T-helper 2 cell treated with Interferon-gamma antibody and Interleukin-4, amounts not matched to agents 100 ng/mL and 5 ng/mL, for 36 hours (primary cell): Measurements from ENCODE around the gene ARHGAP10. TPM values are rescaled to one million over a fixed set of nuclear protein-coding genes. Genes with fewer than 3 reads are reported as not detected.

Source experiments
- intact Hi-C: fragments of 100-400 bp; cut with micrococcal nuclease; formaldehyde crosslinking; loops from one replicate; pipeline ENCODE4 v1.15.1; 2023
- total RNA-seq: library from RNA; stranded (reverse); gene quantifications from 2 replicates; pipeline ENCODE4 v1.2.3, GENCODE V29; 2022

ARHGAP10 gene
- total RNA-seq, 1 donor from 2014 or later = 21.7 TPM

DNA sequence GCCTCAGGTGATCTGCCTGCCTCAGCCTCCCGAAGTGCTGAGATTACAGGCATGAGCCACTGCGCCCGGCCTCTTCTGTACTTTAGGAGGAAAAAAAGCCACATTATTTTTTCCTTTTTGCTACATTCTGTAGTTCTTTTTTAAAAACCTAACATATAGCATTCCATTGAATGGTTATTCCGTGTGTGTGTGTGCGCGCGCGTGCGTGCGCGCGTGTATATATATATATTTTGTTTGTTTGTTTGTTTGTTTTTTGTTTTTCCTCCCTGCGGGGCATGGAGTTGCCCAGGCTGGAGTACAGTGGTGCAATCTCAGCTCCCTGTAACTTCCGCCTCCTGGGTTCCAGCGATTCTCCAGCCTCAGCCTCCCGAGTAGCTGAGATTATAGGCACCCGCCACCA lies 59.5 kb downstream of the ARHGAP10 start:
- intact Hi-C loops = loop anchor here (5.0 to 10.0 kb wide), 3 partner anchors 109 to 653 kb away; partner anchors contain the start of genes NR3C2, PRMT9 and TMEM184C

DNA sequence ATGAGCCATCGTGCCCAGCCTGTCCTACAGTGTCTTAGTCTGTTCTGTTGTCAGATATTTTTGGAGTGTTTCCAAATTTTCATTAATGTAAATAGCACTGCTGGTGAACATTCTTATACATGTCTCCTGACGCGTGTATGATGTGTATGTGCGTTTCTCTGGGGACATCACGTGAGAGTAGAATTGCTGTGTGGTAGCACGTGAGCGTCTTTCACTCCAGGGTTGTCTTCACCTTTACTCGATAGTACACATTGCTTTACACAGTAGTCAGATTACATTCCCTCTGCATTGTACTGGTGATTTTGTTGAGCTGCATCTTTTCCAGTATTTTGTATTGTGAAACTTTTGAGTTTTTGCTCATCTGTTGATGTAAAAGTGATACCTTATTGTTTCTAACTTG lies 60.0 kb downstream of the ARHGAP10 start:
- intact Hi-C loops = loop anchor here (5.0 to 10.0 kb wide), 3 partner anchors 110 to 653 kb away; partner anchors contain the start of genes NR3C2, PRMT9 and TMEM184C

DNA sequence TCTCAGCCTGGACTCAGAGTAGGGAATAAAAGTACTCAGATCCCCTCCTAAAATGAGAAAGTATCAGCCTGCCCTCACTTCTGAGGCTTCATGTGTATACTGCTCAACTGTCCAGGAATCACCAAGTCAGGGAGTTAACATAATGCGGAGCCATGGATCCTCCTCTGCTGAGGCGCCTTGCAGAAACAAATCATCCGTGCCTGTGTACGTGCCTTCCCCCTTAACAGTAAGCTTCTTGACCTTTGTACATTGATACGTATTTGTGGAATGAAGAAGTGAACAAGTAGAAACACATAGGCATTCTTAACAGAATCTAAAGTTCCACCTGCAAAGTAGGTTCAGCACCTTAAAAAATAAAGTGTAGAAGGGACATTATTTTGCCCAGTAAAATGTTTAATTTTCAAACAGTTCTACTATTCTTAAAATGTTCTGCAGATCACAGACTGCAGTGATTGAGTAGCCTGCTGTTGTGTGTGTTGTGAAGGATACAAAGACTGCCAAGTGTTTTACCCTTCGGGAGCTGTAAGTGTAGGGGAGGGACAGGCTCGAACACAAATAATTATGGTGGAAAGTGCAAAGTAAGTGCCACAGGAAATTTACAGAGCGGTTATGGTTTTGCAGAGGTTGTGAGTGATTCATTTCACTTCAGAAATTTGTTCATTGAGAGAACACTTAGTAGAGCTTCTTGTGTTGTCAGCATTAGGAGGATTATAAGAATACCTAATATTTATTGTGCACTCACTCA lies 61.9 kb downstream of the ARHGAP10 start:
- intact Hi-C loops = loop anchor here (1.0 to 10.0 kb wide), 5 partner anchors 13 to 651 kb away; partner anchors contain the start of genes NR3C2, PRMT9 and TMEM184C

DNA sequence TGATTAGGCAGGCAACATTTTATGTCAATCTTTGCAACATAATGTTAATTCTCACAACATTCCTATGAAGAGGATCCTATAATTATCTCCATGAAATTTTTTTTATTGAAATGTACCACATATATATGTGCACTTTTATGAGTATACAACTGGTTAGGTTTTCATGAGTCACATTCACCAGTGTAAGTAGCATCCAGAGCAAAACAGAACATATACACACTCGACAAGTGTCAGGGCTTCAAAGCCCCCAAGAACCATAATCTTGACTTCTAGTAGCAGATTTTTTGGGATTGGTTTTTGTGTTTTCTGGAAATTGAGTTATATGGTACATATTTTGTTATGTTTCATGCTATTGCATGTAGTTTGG lies 62.4 kb downstream of the ARHGAP10 start:
- intact Hi-C loops = loop anchor here (1.0 to 10.0 kb wide), 5 partner anchors 13 to 651 kb away; partner anchors contain the start of genes NR3C2, PRMT9 and TMEM184C

DNA sequence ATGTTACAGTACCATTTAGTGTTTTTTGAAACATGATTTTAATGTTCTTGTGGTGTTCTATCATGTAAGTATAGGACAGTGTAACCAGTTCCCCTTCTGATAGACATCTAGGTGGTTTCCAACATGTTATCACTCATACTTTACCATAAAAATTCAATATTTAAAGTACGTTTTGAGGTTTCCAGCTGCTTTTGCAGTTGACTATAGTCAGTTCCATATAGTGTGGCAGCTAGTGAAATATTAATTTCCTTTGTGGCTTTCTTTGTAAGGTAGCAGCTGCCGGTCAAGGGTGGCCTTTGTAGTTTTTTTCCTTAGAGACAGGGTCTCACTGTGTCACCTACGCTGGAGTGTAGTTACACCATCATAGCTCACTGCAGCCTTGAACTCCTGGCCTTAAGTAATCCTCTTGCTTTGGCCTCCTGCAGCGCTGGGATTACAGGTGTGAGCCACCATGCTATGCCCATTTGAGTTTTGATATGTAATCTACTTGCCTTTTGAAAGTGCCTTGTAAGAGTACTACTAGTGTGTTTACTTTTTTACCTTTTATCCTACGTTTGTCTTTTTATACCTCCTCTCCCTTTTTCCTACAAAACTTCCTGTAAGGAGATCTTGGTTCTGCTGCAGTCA lies 63.0 kb downstream of the ARHGAP10 start:
- intact Hi-C loops = loop anchor here (1.0 to 10.0 kb wide), 5 partner anchors 14 to 650 kb away; partner anchors contain the start of genes NR3C2, PRMT9 and TMEM184C

DNA sequence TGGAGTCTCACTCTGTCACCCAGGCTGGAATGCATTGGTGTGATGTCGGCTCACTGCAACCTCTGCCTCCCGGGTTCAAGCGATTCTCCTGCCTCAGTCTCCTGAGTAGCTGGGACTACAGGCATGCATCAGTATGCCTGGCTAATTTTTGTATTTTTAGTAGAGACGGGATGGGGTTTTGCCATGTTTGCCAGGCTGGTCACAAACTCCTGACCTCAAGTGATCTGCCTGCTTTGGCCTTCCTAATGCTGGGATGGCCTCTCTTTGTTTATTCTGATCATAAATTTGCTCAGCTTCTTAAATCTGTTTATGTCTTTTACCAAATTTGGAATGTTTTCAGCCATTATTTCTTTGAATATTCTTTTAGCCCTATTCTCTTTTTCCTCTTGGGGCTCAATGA lies 67.2 kb downstream of the ARHGAP10 start:
- intact Hi-C loops = loop anchor here (10.0 kb wide), 1 partner anchor 646 kb away; the partner anchor contains the start of gene NR3C2

DNA sequence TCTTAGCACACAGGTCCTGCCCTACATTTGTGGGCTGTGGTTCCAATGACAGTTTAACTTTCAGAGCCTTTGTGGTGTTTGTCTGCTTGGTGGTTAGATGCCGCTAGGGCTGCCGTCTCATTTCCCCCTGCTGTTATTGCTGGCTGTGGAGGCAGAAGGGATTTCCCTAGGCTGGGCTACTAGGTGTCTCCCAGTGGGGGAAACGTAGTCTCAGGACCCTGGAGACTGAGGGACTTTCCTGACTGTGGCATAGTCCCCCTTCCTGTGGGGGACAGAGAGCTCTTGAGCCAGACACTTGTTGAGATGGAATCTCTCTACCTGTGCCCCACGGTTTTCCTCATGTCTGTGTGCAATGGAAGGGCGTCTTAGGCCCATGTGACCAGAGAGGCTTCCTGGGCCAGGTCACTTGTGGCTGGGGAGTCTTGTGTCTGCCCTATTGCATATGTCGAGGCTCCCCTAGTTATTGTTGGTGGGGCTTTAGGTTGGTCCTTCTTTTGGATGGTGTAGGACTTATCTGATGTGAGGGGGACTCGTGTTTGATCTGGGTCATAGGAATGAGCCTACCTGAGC lies 68.2 kb downstream of the ARHGAP10 start:
- intact Hi-C loops = loop anchor here (1.0 to 10.0 kb wide), 4 partner anchors 46 to 645 kb away; partner anchors contain the start of genes ARHGAP10 and NR3C2

DNA sequence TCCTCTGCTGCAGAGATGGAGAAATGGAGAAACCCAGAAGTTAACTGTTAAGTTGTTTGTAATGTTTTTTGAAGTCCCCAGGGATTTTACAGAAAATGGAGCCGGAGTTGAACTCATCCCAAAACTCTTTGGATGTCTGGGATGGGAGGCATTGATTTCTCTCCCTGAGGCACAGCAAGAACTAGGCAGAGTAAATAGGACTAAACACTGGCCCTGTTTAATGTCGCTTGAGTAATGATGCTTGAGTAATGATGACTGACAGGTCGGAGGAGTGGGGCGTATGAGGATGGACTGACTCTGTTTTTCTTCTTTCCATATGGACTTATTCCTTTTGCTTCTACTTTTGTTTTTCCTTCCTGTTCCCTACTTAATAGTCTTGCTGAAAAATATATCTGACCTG lies 69.9 kb downstream of the ARHGAP10 start:
- intact Hi-C loops = loop anchor here (5.0 kb wide), 1 partner anchor 65 kb away; no protein-coding TSS in a partner anchor

DNA sequence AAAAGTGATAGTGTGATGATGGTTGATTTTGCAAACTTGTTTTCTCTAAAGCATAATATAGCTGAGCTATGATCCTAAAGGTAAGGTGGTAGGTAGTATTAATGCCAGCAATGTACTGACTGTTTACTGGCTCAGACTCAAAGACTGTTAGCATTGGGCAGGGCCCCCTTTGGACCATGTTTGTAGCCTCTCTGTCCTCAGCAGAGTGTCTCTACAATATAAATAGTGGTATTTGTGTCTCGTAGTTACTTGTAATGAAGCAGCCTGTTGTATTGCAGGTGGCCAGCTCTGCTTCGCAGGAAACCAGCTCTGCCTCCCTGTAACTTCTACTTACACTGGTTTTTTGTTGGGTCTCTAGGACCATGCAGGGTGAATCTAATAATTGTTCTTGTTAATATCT lies 70.5 kb downstream of the ARHGAP10 start:
- intact Hi-C loops = loop anchor here (5.0 kb wide), 1 partner anchor 65 kb away; no protein-coding TSS in a partner anchor

DNA sequence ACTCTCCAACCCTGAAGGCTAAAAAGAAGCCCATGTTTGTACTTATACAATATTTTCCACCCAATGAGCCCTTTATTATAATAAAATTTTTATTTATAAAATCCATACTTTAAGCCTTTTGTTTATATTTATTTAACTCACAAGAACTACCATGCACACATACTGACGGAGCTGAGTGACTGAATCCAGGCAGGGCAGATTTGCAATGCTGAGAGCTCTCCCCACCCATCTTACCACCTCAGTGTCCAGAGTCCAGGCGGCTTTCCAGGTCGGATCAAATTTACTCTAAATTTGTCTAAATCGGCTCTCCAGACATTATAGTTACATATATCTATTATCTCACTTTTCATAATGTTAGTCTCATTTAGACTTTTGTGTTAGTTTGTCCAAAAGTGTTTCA lies 74.1 kb downstream of the ARHGAP10 start:
- intact Hi-C loops = no loop called here

DNA sequence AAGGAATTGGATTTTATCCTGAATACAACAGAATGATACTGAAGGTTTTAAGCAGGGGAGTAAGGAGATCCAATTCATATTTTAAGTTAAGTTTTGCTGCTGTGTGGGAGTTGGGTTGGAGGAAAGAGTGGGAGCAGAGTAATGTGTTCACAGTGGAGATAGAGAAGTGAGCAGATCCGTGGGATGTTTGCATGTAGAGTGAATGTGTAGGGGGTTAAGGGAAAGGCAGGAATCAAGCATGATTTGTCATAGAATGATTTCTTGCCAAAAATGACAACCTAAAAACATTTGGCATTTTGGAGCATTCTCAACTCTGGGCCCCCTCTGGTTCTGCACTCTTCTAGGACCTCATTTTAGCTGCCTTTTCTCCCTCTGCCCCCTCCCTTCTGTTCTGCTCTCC lies 76.6 kb downstream of the ARHGAP10 start:
- intact Hi-C loops = no loop called here

DNA sequence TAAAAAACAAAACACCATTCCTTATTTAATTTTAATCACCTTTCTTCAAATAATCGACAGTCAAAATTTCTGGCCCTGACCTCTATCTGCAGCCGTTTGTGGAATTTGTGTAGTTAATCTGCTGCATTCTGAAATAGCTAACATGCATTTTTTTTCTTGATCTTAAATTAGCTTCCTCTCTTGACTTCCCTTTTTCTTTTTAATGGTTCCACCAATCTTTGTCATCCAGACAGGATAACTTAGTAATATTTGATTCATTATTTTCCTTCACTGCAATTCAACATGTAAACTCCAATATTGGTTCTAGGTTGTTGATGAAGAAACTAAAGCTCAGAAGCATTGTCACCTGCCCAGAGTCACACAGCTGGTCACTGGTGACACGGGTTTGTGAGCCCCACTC lies 77.3 kb downstream of the ARHGAP10 start:
- intact Hi-C loops = no loop called here

DNA sequence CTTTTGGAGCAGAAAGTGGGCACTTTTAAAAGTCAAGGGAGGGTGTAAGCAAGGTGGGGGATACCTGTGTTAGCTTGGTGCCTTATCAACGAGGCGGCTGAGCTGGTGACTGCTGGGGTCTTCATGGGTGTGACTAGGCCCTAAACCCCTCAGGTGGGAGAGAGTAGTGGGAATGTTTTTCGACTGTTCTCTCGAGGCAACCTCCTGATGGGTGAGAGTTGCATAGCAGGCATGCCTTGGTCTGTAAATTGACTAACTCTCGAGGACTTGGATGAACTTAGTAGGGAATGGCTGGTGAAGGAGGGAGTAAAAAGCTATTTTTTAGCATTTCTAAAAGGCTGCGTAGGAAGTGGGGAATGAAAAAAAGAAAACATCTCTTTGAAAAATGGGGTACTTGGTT lies 80.0 kb downstream of the ARHGAP10 start:
- intact Hi-C loops = no loop called here

DNA sequence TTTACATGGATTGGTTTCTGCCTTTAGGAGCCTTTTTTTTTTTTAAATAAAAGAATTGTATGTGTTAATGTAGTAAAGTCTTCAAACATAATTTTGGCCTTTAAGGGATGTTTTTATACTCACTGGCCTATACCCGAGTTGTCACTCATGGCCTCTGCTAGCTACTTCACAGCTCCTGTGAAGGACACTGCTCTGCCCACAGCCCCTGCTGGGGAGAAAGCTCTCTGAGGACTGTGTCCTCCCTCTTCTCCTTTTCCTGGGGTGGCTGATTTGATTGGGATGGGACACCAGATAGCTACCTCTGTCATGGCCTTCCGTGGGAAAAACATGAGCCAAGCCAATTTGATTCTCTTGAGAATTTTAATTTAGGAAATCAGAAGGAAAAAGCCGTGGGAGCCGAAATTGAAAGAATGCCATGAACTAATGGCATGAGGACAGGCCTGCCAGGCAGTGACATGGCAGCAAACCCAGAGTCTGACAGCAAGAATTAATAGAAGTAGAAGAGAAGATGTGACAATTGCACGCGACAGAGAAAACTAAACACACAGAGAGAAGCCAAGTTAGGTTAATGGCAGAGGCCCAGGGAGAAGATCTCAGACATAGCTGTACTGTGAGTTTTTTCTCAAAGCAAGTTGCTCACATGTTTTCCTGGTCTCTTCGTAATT lies 81.4 kb downstream of the ARHGAP10 start:
- intact Hi-C loops = no loop called here

DNA sequence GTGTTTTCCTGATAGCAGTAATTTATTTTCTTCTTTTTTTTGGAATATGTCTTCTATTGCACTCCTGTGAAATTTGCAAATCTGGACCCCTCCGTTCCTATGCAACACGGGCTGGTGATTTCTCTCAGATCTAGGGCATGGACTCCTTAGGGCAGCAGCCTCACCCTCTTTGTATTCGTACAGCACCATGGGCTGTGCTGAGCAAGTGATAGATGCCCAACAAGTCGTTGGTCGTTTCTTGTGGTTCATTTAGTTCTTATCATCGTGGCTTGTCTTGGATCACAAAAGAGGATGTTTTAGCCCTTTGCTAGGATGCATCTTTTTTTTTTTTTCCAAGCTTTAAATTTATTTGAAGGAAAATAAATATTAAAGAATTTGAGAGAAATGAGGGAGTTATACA lies 82.1 kb downstream of the ARHGAP10 start:
- intact Hi-C loops = no loop called here

DNA sequence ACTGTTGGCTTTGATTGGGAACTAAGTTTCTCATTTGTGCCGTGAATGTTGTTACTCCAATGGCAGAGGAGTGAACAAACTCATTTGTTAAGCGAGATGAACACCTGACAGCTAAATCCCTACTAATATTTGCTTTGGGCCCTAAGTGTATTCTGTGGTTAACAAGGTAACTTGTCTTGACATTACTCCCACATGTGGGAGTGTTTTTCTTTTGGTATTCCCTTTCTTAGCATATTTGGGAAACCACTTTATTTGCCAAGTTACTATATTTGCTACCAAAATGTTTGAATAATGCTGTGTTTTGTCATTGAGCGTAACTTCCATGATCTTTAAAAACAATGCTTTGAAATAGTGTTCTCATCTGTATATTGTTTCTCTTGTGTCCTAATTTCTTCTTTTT lies 82.5 kb downstream of the ARHGAP10 start:
- intact Hi-C loops = no loop called here

DNA sequence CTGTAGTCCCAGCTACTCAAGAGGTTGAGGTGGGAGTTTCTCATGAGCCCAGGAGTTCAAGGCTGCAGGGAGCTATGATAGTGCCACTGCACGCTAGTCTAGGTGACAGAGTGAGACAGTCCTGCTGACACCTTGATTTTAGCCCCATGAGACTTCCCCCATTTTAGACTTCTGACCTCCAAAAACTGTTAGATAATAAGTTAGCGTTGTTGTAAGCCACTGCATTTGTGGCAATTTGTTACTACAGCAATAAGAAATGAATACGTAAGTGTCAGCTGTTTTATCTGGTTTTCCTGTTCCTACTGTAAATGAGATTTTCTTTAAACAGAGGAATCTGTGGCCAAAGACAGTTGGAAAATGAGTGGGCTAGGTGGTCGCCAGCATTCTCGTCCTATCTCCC lies 83.9 kb downstream of the ARHGAP10 start:
- intact Hi-C loops = no loop called here

DNA sequence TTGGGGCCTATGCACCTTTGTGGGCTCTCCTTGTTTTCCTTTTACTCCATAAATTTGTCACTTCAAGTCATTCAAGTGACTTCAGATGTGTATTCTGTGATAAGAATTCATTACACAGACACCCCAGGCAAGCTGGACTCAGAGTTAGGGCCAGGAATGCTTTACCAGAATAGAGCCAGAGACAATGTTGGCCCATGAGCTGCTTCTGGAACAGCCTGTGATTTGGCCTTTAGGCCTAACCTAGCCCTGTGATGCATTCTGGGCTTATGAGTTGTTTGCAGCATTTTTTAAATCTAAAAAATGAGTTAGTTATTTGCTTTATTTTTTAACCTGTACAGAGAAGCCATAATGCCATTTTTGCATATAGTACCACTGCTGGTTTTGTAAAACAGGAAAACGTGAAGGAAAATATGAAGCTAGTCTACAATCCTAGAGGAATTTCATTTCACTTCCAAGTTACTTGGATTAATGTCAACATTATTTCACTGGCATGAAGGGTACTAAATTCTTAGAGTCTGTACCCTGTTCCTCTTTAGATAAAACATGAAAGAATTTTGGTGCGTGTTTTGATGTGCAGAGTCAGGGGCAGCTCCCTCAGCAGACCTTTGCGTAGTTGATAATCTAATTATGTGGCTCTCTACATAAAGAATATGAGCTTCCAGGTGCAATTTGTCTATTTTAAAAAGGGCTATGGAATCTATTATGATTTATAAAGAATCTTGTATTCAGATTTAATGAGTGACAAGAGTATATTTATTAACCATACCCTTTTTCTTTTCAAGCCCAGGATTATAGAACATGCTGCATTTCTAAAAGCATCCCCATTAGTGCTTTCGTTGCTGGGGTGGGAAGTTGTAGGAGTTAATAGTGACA lies 84.7 kb downstream of the ARHGAP10 start:
- intact Hi-C loops = no loop called here

DNA sequence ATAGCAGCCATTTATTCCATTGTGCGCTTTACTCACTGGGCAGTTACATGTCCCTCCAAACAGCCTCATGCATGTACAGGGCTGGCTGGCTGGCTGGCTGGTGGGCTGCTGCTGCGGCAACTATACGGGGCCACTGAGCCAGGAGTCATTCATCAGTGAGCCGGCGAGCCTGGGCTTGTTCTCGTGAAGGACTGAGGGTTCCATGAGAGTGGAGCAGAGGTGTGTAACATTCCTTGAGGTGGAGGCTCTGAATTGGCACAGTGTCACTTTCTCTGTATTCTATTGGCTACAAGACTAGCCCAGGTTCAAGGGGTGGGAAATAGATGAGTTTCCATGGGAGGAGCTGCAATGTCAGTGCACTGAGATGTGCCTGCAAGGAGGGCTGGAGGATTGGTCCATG lies 89.1 kb downstream of the ARHGAP10 start:
- intact Hi-C loops = no loop called here

DNA sequence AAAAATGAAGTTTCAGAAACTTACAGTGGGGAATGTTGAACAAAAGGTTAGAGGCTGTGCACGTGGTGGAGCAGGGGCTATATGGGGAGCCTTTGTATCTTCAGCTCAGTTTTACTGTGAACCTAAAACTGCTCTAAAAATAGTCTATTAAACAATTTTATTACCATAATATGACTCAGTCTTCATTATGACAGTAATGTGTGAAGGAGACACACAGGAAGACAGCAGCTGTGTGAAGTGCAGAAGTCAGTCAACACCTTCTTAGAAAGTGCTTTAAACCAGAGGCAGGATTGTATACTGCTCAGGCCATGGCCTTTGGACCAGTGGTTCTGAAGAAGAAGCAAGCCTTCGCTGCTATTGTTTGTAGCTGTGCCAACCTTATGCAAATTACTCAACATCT lies 89.7 kb downstream of the ARHGAP10 start:
- intact Hi-C loops = no loop called here
